ENCODE data around the gene XPNPEP3. TPM values are rescaled to one million over a fixed set of nuclear protein-coding genes. Genes with fewer than 3 reads are reported as not detected.
"Not testable (repeated sequence)": the region's sequence is repeated elsewhere in the genome, so short reads cannot be mapped to it uniquely, and the experiment has no call there.

The XPNPEP3 gene
- total RNA-seq, 3 donors from 2014 or later (not counting 1 experiment from before 2014, with no cell fraction given): 14.8 to 17.8 (median 15.1) TPM

- Mint-ChIP-seq H3K4me3 (no peak overlapping the region), H3K27me3 (ENCODE audit: low read depth in 2 of 2) (no peaks in the 10 kb centered on the region), H3K27ac (no peak overlapping the region), H3K9me3 (no peaks in the 10 kb centered on the region), H3K4me1 (no peaks in the 10 kb centered on the region), H3K36me3 (peaks cover 8% of the 10 kb centered on the region)
- H3K9me3 ChIP-seq (ENCODE audit: control insufficient read depth, insufficient read depth, low read length): no peaks in the 10 kb centered on the region
- H3K27me3 ChIP-seq (ENCODE audit: control insufficient read depth, insufficient read depth, low read length): no peaks in the 10 kb centered on the region
- H3K36me3 ChIP-seq (ENCODE audit: control insufficient read depth, insufficient read depth, low read length): peaks cover 63% of the 10 kb centered on the region
- no peak for TF ChIP-seq CTCF (IDR thresholded peaks at IDR 0.05)
- no peaks in the 10 kb centered on the region for H3K4me1 ChIP-seq (ENCODE audit: control insufficient read depth, insufficient read depth, low read length)
- ATAC-seq: no peak
- 85% methylated on average over 6 of the region's 6 CpGs for WGBS (ENCODE audit: insufficient coverage)
- H3K27ac ChIP-seq (ENCODE audit: low read length): no peak overlapping the region
- no peak overlapping the region for H3K4me3 ChIP-seq (ENCODE audit: low read length)
- DNase-seq: no peak
- intact Hi-C loops (cut with micrococcal nuclease): no loop called here
Measured at GRCh38 chr22:40829131-40829530, 27.8 kb upstream of the XPNPEP3 start.

GRCh38 chr22:40834619-40835018, 22.3 kb upstream of the XPNPEP3 start:
- Histone ChIP-seq H3K4me3 (ENCODE audit: low read length) (no peak overlapping the region), H3K4me1 (ENCODE audit: control insufficient read depth, insufficient read depth, low read length) (no peaks in the 10 kb centered on the region), H3K36me3 (ENCODE audit: control insufficient read depth, insufficient read depth, low read length) (peaks cover 77% of the 10 kb centered on the region), H3K27ac (ENCODE audit: low read length) (no peak overlapping the region), H3K9me3 (ENCODE audit: control insufficient read depth, insufficient read depth, low read length) (no peaks in the 10 kb centered on the region), H3K27me3 (ENCODE audit: control insufficient read depth, insufficient read depth, low read length) (no peaks in the 10 kb centered on the region)
- H3K9me3 Mint-ChIP-seq: no peaks in the 10 kb centered on the region
- no peak for TF ChIP-seq CTCF (IDR thresholded peaks at IDR 0.05)
- no peak for DNase-seq
- intact Hi-C loops (cut with micrococcal nuclease): no loop called here
- H3K4me3 Mint-ChIP-seq: no peak overlapping the region
- no peak overlapping the region for H3K27ac Mint-ChIP-seq
- H3K4me1 Mint-ChIP-seq: no peaks in the 10 kb centered on the region
- 100% methylated on average over 3 of the region's 3 CpGs for WGBS (ENCODE audit: insufficient coverage)
- H3K36me3 Mint-ChIP-seq: peaks cover 8% of the 10 kb centered on the region
- H3K27me3 Mint-ChIP-seq (ENCODE audit: low read depth in 2 of 2): no peaks in the 10 kb centered on the region
- no peak for ATAC-seq

- no peaks in the 10 kb centered on the region for H3K9me3 Mint-ChIP-seq
- ATAC-seq (no peak), DNase-seq (no peak)
- Histone ChIP-seq H3K4me1 (ENCODE audit: control insufficient read depth, insufficient read depth, low read length) (no peaks in the 10 kb centered on the region), H3K9me3 (ENCODE audit: control insufficient read depth, insufficient read depth, low read length) (no peaks in the 10 kb centered on the region), H3K4me3 (ENCODE audit: low read length) (no peak overlapping the region), H3K36me3 (ENCODE audit: control insufficient read depth, insufficient read depth, low read length) (peaks cover 80% of the 10 kb centered on the region), H3K27me3 (ENCODE audit: control insufficient read depth, insufficient read depth, low read length) (no peaks in the 10 kb centered on the region), H3K27ac (ENCODE audit: low read length) (no peak overlapping the region)
- TF ChIP-seq CTCF (IDR thresholded peaks at IDR 0.05): no peak
- H3K27me3 Mint-ChIP-seq (ENCODE audit: low read depth in 2 of 2): no peaks in the 10 kb centered on the region
- H3K27ac Mint-ChIP-seq: no peak overlapping the region
- H3K4me1 Mint-ChIP-seq: peaks cover 7 to 8% of the 10 kb centered on the region in 2 donors
- 94% methylated on average over 3 of the region's 3 CpGs for WGBS (ENCODE audit: insufficient coverage)
- intact Hi-C loops (cut with micrococcal nuclease): no loop called here
- peaks cover 5% of the 10 kb centered on the region for H3K36me3 Mint-ChIP-seq
- no peak overlapping the region for H3K4me3 Mint-ChIP-seq
Measured at GRCh38 chr22:40838486-40838885, 18.5 kb upstream of the XPNPEP3 start.

GRCh38 chr22:40844951-40845350, 12.0 kb upstream of the XPNPEP3 start:
- no peak overlapping the region for H3K27ac ChIP-seq (ENCODE audit: low read length)
- Mint-ChIP-seq H3K4me1 (peaks cover 7 to 8% of the 10 kb centered on the region in 2 donors), H3K36me3 (peaks cover 8% of the 10 kb centered on the region), H3K4me3 (no peak overlapping the region), H3K9me3 (no peaks in the 10 kb centered on the region), H3K27ac (no peak overlapping the region), H3K27me3 (ENCODE audit: low read depth in 2 of 2) (no peaks in the 10 kb centered on the region)
- H3K27me3 ChIP-seq (ENCODE audit: control insufficient read depth, insufficient read depth, low read length): no peaks in the 10 kb centered on the region
- peaks cover 77% of the 10 kb centered on the region for H3K36me3 ChIP-seq (ENCODE audit: control insufficient read depth, insufficient read depth, low read length)
- TF ChIP-seq CTCF (IDR thresholded peaks at IDR 0.05): no peak
- no CpG with 5 or more reads among the region's 3 CpGs for whole genome bisulfite sequencing (ENCODE audit: insufficient coverage)
- H3K4me3 ChIP-seq (ENCODE audit: low read length): no peak overlapping the region
- H3K4me1 ChIP-seq (ENCODE audit: control insufficient read depth, insufficient read depth, low read length): no peaks in the 10 kb centered on the region
- DNase-seq (no peak), ATAC-seq (no peak)
- H3K9me3 ChIP-seq (ENCODE audit: control insufficient read depth, insufficient read depth, low read length): no peaks in the 10 kb centered on the region
- intact Hi-C loops (cut with micrococcal nuclease): no loop called here

- H3K36me3 Mint-ChIP-seq; H3K27me3 Mint-ChIP-seq (ENCODE audit: low read depth in 2 of 2); H3K4me3 Mint-ChIP-seq; H3K9me3 ChIP-seq (ENCODE audit: control insufficient read depth, insufficient read depth, low read length); H3K4me1 ChIP-seq (ENCODE audit: control insufficient read depth, insufficient read depth, low read length); DNase-seq; H3K27ac Mint-ChIP-seq; H3K9me3 Mint-ChIP-seq; intact Hi-C loops (cut with micrococcal nuclease); H3K27ac ChIP-seq (ENCODE audit: low read length); ATAC-seq; H3K4me3 ChIP-seq (ENCODE audit: low read length); H3K27me3 ChIP-seq (ENCODE audit: control insufficient read depth, insufficient read depth, low read length): not testable (repeated sequence)
- H3K36me3 ChIP-seq (ENCODE audit: control insufficient read depth, insufficient read depth, low read length): peaks cover 75% of the 10 kb centered on the region
- peaks cover 8 to 12% of the 10 kb centered on the region in 2 donors for H3K4me1 Mint-ChIP-seq
- WGBS (ENCODE audit: insufficient coverage): 96% methylated on average over 10 of the region's 11 CpGs
Measured at GRCh38 chr22:40845816-40846215, 11.1 kb upstream of the XPNPEP3 start.

All from natural killer cell (primary cell).